Hepatocyte (in vitro differentiated cells): ENCODE measurements around the gene PCED1A. TPM values are rescaled to one million over a fixed set of nuclear protein-coding genes. Genes with fewer than 3 reads are reported as not detected.
"Not testable (repeated sequence)": the region's sequence is repeated elsewhere in the genome, so short reads cannot be mapped to it uniquely, and the experiment has no call there.

Source experiments
- DNase-seq: peaks from one replicate; pipeline ENCODE4 v3.0.0-alpha.2; 2016; ENCODE audit warnings: low spot score
- H2AFZ ChIP-seq: fragments of 200-600 bp; sonication (generic); 2 replicates; pipeline ENCODE4 v1.6.0; 2016; ENCODE audit warnings: antibody characterized with exemption, mild to moderate bottlenecking
- H3K27ac ChIP-seq: fragments of 200-600 bp; sonication (generic); 2 replicates; pipeline ENCODE4 v1.5.1; 2016; ENCODE audit warnings: mild to moderate bottlenecking
- H3K27me3 ChIP-seq: fragments of 200-600 bp; sonication (generic); 2 replicates; pipeline ENCODE4 v1.6.1; 2016
- H3K36me3 ChIP-seq: fragments of 200-600 bp; sonication (generic); replicated peaks from 2 replicates; pipeline ENCODE4 v1.5.1; 2016; ENCODE audit warnings: low read depth; ENCODE audit not compliant: insufficient read depth
- H3K4me1 ChIP-seq: fragments of 200-600 bp; sonication (generic); 2 replicates; pipeline ENCODE4 v1.5.1; 2016; ENCODE audit warnings: mild to moderate bottlenecking, moderate library complexity; ENCODE audit not compliant: insufficient read depth
- H3K4me2 ChIP-seq: fragments of 200-600 bp; sonication (generic); 2 replicates; pipeline ENCODE4 v1.6.0; 2016
- H3K4me3 ChIP-seq: fragments of 200-600 bp; sonication (generic); 2 replicates; pipeline ENCODE4 v1.5.1; 2016; ENCODE audit warnings: mild to moderate bottlenecking
- H3K79me2 ChIP-seq: fragments of 200-600 bp; sonication (generic); 2 replicates; pipeline ENCODE4 v1.6.0; 2017; ENCODE audit warnings: mild to moderate bottlenecking
- H3K9me2 ChIP-seq: fragments of 200-600 bp; sonication (generic); replicated peaks from 2 replicates; pipeline ENCODE4 v1.6.0; 2017; ENCODE audit warnings: mild to moderate bottlenecking; ENCODE audit not compliant: insufficient read depth
- H3K9me3 ChIP-seq: fragments of 200-600 bp; sonication (generic); 2 replicates; pipeline ENCODE4 v1.5.1; 2016; ENCODE audit warnings: low read depth, mild to moderate bottlenecking
- H4K20me1 ChIP-seq: fragments of 200-600 bp; sonication (generic); 2 replicates; pipeline ENCODE4 v1.6.0; 2016; ENCODE audit warnings: mild to moderate bottlenecking; ENCODE audit not compliant: insufficient read depth, poor library complexity, severe bottlenecking
- EZH2 ChIP-seq: fragments of 200-600 bp; sonication (generic); IDR thresholded peaks from 2 replicates; pipeline ENCODE4 v1.6.1; 2016; ENCODE audit warnings: antibody characterized with exemption, mild to moderate bottlenecking, borderline replicate concordance
- EZH2phosphoT487 ChIP-seq: fragments of 200-600 bp; sonication (generic); IDR thresholded peaks from one replicate; pipeline ENCODE4 v1.6.1; 2018; ENCODE audit warnings: antibody characterized with exemption, mild to moderate bottlenecking, low read depth, moderate library complexity; ENCODE audit not compliant: unreplicated experiment, severe bottlenecking
- WGBS: methylation state at CpG from one replicate; pipeline ENCODE4 v1.1.6; 2016; ENCODE audit warnings: low lambda C conversion rate; ENCODE audit errors: missing lambda C conversion rate; 5-methylcytosine and 5-hydroxymethylcytosine counted together
- polyA plus RNA-seq: library from polyadenylated mRNA; unstranded; fragments of >200 nt; fragmentation: Nextera tagmentation; extraction: Ambion mirVana; gene quantifications from 2 replicates; pipeline ENCODE4 v1.2.1, GENCODE V29; 2016
- total RNA-seq: library from RNA; depleted of rRNA; stranded (reverse); fragments of >200 nt; gene quantifications from 2 replicates; pipeline ENCODE4 v1.2.3, GENCODE V29; 2014
- TF ChIP-seq, protein P1 (sequence below): fragments of 200-600 bp; sonication (generic); IDR thresholded peaks from 2 replicates; pipeline ENCODE4 v1.5.1; 2016; ENCODE audit warnings: antibody characterized with exemption, mild to moderate bottlenecking; ENCODE audit not compliant: poor library complexity

PCED1A gene
- total and polyA plus RNA-seq, 2 experiments from 2014 or later = 41.2 to 43.0 TPM

DNA sequence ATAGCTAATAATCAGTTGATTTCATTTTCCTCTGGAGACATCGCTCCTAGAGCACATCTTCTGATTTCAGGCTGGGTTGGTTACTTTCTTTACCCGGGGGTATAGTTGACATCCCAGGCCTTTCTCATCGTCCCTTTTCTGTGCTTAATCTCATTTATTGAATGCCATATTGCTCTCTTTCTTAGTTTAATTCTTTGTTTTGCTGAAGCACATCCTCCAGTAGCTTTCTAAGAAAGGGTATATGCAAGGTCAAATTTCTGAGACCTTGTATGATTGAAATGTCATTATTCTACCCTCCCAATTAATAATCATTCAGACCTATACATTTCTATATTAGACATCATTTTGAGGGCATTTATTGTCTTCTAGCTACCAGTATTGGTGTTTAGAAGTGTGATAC, 28.3 kb downstream of the PCED1A start:
- WGBS = 90% methylated on average over 3 of the region's 3 CpGs
- peaks cover 13% of the 10 kb centered on the region for H3K27me3 ChIP-seq

DNA sequence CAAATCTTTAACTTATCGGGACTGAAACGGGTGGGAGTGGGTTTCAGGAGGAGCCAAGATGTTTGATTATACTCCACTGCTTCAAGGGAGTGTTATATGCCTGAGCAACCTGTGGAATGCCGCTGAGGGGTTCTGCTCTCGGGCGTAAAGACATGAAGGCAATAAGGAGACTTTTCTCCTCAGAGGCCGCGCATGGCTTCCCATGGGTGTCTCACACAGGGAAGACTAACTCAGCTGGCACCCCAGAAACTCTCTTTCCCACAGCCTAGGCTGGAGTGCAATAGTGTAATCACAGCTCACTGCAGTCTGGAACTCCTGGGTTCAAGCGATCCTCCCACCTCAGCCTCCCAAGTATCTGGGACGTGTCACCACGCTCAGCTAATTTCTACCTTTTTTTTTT, 30.8 kb downstream of the PCED1A start:
- Histone ChIP-seq H3K9me3 (no peaks in the 10 kb centered on the region), H2AFZ (no peak overlapping the region), H3K4me3 (no peak overlapping the region), H3K4me2 (no peak overlapping the region), H3K9me2 (no peaks in the 10 kb centered on the region), H3K4me1 (no peaks in the 10 kb centered on the region), H3K79me2 (no peaks in the 10 kb centered on the region), H4K20me1 (no peaks in the 10 kb centered on the region), H3K36me3 (no peaks in the 10 kb centered on the region), H3K27ac (no peak overlapping the region), H3K27me3 (peaks cover 34% of the 10 kb centered on the region)
- no peak for DNase-seq
- TF ChIP-seq EZH2phosphoT487 (no peak), EZH2 (no peak)
- TF ChIP-seq, protein P1, sequence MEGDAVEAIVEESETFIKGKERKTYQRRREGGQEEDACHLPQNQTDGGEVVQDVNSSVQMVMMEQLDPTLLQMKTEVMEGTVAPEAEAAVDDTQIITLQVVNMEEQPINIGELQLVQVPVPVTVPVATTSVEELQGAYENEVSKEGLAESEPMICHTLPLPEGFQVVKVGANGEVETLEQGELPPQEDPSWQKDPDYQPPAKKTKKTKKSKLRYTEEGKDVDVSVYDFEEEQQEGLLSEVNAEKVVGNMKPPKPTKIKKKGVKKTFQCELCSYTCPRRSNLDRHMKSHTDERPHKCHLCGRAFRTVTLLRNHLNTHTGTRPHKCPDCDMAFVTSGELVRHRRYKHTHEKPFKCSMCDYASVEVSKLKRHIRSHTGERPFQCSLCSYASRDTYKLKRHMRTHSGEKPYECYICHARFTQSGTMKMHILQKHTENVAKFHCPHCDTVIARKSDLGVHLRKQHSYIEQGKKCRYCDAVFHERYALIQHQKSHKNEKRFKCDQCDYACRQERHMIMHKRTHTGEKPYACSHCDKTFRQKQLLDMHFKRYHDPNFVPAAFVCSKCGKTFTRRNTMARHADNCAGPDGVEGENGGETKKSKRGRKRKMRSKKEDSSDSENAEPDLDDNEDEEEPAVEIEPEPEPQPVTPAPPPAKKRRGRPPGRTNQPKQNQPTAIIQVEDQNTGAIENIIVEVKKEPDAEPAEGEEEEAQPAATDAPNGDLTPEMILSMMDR = no peak
- 96% methylated on average over 10 of the region's 10 CpGs for WGBS

More for the DNA sequence above, 28.3 kb downstream of the PCED1A start:
- Histone ChIP-seq H3K79me2 (no peaks in the 10 kb centered on the region), H3K9me3 (no peaks in the 10 kb centered on the region), H3K27ac (no peak overlapping the region), H3K9me2 (no peaks in the 10 kb centered on the region), H4K20me1 (no peaks in the 10 kb centered on the region), H2AFZ (no peak overlapping the region), H3K4me1 (peaks cover 4% of the 10 kb centered on the region), H3K4me2 (no peak overlapping the region), H3K36me3 (no peaks in the 10 kb centered on the region), H3K4me3 (no peak overlapping the region)
- no peak for DNase-seq
- TF ChIP-seq EZH2phosphoT487 (no peak), EZH2 (no peak)
- TF ChIP-seq, protein P1 = no peak

DNA sequence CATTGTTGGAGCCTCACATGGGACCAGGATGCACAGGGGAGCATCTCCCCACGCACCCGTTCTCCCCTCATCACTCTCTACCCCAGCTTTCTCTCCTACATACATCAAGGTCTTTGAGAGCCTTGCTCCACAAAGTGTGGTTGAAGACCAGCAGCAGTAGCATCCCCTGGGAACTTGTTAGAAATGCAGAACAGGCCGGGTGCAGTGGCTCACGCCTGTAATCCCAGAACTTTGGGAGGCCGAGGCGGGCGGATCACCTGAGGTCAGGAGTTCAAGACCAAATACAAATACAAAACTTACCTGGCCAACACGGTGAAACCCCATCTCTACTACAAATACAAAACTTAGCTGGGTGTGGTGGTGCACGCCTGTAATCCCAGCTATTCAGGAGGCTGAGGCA, 32.5 kb downstream of the PCED1A start:
- not testable (repeated sequence) for H3K9me2 ChIP-seq, DNase-seq, H4K20me1 ChIP-seq, H3K4me1 ChIP-seq, H3K79me2 ChIP-seq, H3K9me3 ChIP-seq, H3K27ac ChIP-seq, H3K4me3 ChIP-seq, H3K36me3 ChIP-seq, H3K4me2 ChIP-seq, H2AFZ ChIP-seq
- WGBS = 91% methylated on average over 8 of the region's 9 CpGs
- H3K27me3 ChIP-seq = peaks cover 52% of the 10 kb centered on the region

DNA sequence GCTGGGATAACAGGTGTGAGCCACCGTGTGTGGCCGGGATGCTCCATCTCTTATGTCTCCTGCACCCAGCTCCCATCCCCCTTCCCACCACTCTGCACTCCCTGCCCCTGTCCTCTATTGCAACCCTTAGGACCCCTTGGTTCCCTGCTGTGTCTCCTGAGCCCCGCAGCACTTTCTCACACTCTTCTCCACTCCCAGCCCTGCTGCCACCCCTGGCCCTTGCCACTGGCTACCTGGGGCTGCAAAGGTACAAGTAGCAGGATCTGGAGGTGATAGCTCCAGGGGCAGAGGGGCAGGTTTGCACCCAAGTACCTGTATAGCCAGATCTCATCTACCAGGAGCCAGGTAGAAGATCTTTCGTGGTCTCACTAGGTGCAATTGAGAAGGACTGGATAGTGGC, 33.4 kb downstream of the PCED1A start:
- no peak overlapping the region for H3K4me2 ChIP-seq

More for the DNA sequence above, 33.4 kb downstream of the PCED1A start:
- no peaks in the 10 kb centered on the region for H3K4me1 ChIP-seq
- H3K36me3 ChIP-seq = no peaks in the 10 kb centered on the region
- H3K27ac ChIP-seq = no peak overlapping the region
- H2AFZ ChIP-seq = no peak overlapping the region
- 96% methylated on average over 4 of the region's 4 CpGs for WGBS
- no peak for DNase-seq
- H3K27me3 ChIP-seq = peaks cover 59% of the 10 kb centered on the region
- no peak for TF ChIP-seq EZH2
- no peak for TF ChIP-seq EZH2phosphoT487
- TF ChIP-seq, protein P1 = no peak
- no peaks in the 10 kb centered on the region for H4K20me1 ChIP-seq
- H3K79me2 ChIP-seq = no peaks in the 10 kb centered on the region
- H3K4me3 ChIP-seq = no peak overlapping the region
- no peaks in the 10 kb centered on the region for H3K9me2 ChIP-seq
- H3K9me3 ChIP-seq = no peaks in the 10 kb centered on the region
